NCI-H2171 treated with DMSO at 0.1 percent for 48 hours (cell line): ENCODE data around the gene TNKS2.
A peak's percentile ranks its signal among the peaks of the same experiment; 100 is the strongest.
"Not testable (repeated sequence)": the region's sequence is repeated elsewhere in the genome, so short reads cannot be mapped to it uniquely, and the experiment has no call there.

Experiments used
- DNase-seq: peaks from one replicate; lab custom pipeline; 2025; lab: John Stamatoyannopoulos, UW

TNKS2 gene

GRCh38 chr10:91796331-91797047 lies 1.7 kb upstream of the TNKS2 start:
- DNase-seq, result no peak

GRCh38 chr10:91797048-91797690 lies 1.1 kb upstream of the TNKS2 start:
- DNase-seq, result no peak

GRCh38 chr10:91798649-91799611 lies 704 bp downstream of the TNKS2 start:
- peak; percentile 38 for DNase-seq

- DNase-seq, result no peak
These were observed 1.4 kb downstream of the TNKS2 start for GRCh38 chr10:91799612-91799975.

- DNase-seq, result no peak
These were observed 2.0 kb downstream of the TNKS2 start for GRCh38 chr10:91800182-91800581.

- no peak for DNase-seq
These were observed 2.5 kb downstream of the TNKS2 start for GRCh38 chr10:91800756-91801155.

- DNase-seq, result no peak
These were observed 5.3 kb downstream of the TNKS2 start for GRCh38 chr10:91803386-91804125.

- no peak for DNase-seq
These were observed 5.9 kb downstream of the TNKS2 start for GRCh38 chr10:91804126-91804510.

- DNase-seq, result no peak
These were observed 7.0 kb downstream of the TNKS2 start for GRCh38 chr10:91805110-91805838.

- DNase-seq, result not testable (repeated sequence)
These were observed 9.0 kb downstream of the TNKS2 start for GRCh38 chr10:91807264-91807663.

GRCh38 chr10:91813251-91813650 lies 15.0 kb downstream of the TNKS2 start:
- DNase-seq, result no peak

GRCh38 chr10:91816981-91817380 lies 18.8 kb downstream of the TNKS2 start:
- no peak for DNase-seq

- DNase-seq, result no peak
These were observed 21.9 kb downstream of the TNKS2 start for GRCh38 chr10:91820144-91820543.

GRCh38 chr10:91824076-91824475 lies 25.9 kb downstream of the TNKS2 start:
- DNase-seq, result no peak

- DNase-seq, result no peak
These were observed 31.0 kb downstream of the TNKS2 start for GRCh38 chr10:91829268-91829667.

GRCh38 chr10:91838199-91838598 lies 40.0 kb downstream of the TNKS2 start:
- peak; percentile 61 for DNase-seq

GRCh38 chr10:91843083-91843482 lies 44.9 kb downstream of the TNKS2 start:
- no peak for DNase-seq

- no peak for DNase-seq
These were observed 58.4 kb downstream of the TNKS2 start for GRCh38 chr10:91856637-91857036.

- no peak for DNase-seq
These were observed 62.7 kb downstream of the TNKS2 start for GRCh38 chr10:91860885-91861284.

- peak; percentile 23 for DNase-seq
These were observed 65.9 kb downstream of the TNKS2 start for GRCh38 chr10:91864099-91864498.

- DNase-seq, result no peak
These were observed 66.5 kb downstream of the TNKS2 start for GRCh38 chr10:91864744-91865143.
